A549 (cell line): ENCODE data around the gene SEMA5B. TPM values are rescaled to one million over a fixed set of nuclear protein-coding genes. Genes with fewer than 3 reads are reported as not detected.

Experiments
- ATAC-seq, 2 experiments: fragments of 200-7000 bp in 1 of 2; fragments of >200 bp in 1 of 2; cut with Nextera tagmentation in 1 of 2; cut with Tn5 transposase in 1 of 2; 3 replicates each; pipeline versions ENCODE4 v1.8.0 to v1.9.1; 2018 to 2020; ENCODE audit warnings: mild to moderate bottlenecking in 1 of 2, moderate library complexity in 1 of 2
- CTCF ChIA-PET: fragments of 300-600 bp; sonication (Branson Sonifier 250); formaldehyde crosslinking; extraction: SDS; loops from one replicate; lab custom pipeline; 2021; ENCODE audit warnings: antibody characterized with exemption, inconsistent platforms; lab: Yijun Ruan, JAX
- POLR2A ChIA-PET: fragments of 350-600 bp; formaldehyde crosslinking; extraction: SDS; loops from one replicate; lab custom pipeline; 2021; ENCODE audit warnings: antibody characterized with exemption, inconsistent platforms; lab: Yijun Ruan, JAX
- DNase-seq, 2 experiments: peaks; one replicate each; pipeline versions ENCODE4 v3.0.0 to v3.0.0-alpha.2; 2011 to 2016; ENCODE audit warnings: low read depth in 1 of 2, low spot score in 1 of 2
- FAIRE-seq: peaks from 2 replicates; lab custom pipeline; 2011; peaks lifted over from hg19 to GRCh38; lab: Jason Lieb, UNC
- H3K27ac ChIP-seq, 2 experiments: fragments of >200 bp; sonication (Bioruptor Twin); formaldehyde crosslinking; 3 replicates each; pipeline ENCODE4 v1.5.1; 2016 to 2017
- H3K4me1 ChIP-seq: fragments of >200 bp; sonication (Bioruptor Twin); formaldehyde crosslinking; 3 replicates; pipeline ENCODE4 v1.6.1; 2016
- H3K4me2 ChIP-seq: fragments of >200 bp; sonication (Bioruptor Twin); formaldehyde crosslinking; 3 replicates; pipeline ENCODE4 v1.6.1; 2016
- H3K4me3 ChIP-seq: fragments of >200 bp; sonication (Bioruptor Twin); formaldehyde crosslinking; 3 replicates; pipeline ENCODE4 v1.5.1; 2016
- H3K9me3 ChIP-seq: fragments of >200 bp; sonication (Bioruptor Twin); formaldehyde crosslinking; 3 replicates; pipeline ENCODE4 v1.6.1; 2016
- ATOH8 ChIP-seq: fragments of 250-450 bp; sonication (Bioruptor Pico); IDR thresholded peaks from 2 replicates; pipeline ENCODE4 v1.5.0; 2020; ENCODE audit warnings: low read depth, mild to moderate bottlenecking, moderate library complexity
- CEBPB ChIP-seq, 2 experiments: fragments of >200 bp in 1 of 2; sonication (Bioruptor Twin) in 1 of 2; formaldehyde crosslinking in 1 of 2; IDR thresholded peaks; 2 replicates each; pipeline ENCODE4 v1.6.1; 2012 to 2016
- CTCF ChIP-seq: fragments of >200 bp; sonication (Bioruptor Twin); formaldehyde crosslinking; IDR thresholded peaks from 3 replicates; pipeline ENCODE4 v1.5.1; 2016
- E2F6 ChIP-seq: IDR thresholded peaks from 2 replicates; pipeline ENCODE4 v1.6.1; 2012; ENCODE audit warnings: low read depth, borderline replicate concordance
- EP300 ChIP-seq, 2 experiments: fragments of >200 bp; sonication (Bioruptor Twin); formaldehyde crosslinking; IDR thresholded peaks; 2 replicates in 1 of 2; 3 replicates in 1 of 2; pipeline ENCODE4 v1.6.1; 2016 to 2017
- FOXS1 ChIP-seq: fragments of 250-450 bp; sonication (Bioruptor Pico); IDR thresholded peaks from 2 replicates; pipeline ENCODE4 v1.5.0; 2020; ENCODE audit warnings: mild to moderate bottlenecking, moderate library complexity
- HEYL ChIP-seq: fragments of 250-450 bp; sonication (Bioruptor Pico); IDR thresholded peaks from 2 replicates; pipeline ENCODE4 v1.8.0; 2021; ENCODE audit warnings: mild to moderate bottlenecking, moderate library complexity
- HOXA7 ChIP-seq: fragments of 250-450 bp; sonication (Bioruptor Pico); IDR thresholded peaks from 2 replicates; pipeline ENCODE4 v1.5.0; 2020; ENCODE audit warnings: mild to moderate bottlenecking, moderate library complexity
- JUNB ChIP-seq: fragments of >200 bp; sonication (Bioruptor Twin); formaldehyde crosslinking; IDR thresholded peaks from 2 replicates; pipeline ENCODE4 v1.6.1; 2016
- KDM5A ChIP-seq: fragments of 200-600 bp; sonication (generic); IDR thresholded peaks from 2 replicates; pipeline ENCODE4 v1.6.1; 2016; ENCODE audit warnings: antibody characterized with exemption, mild to moderate bottlenecking
- MAX ChIP-seq: IDR thresholded peaks from 2 replicates; pipeline ENCODE4 v1.6.1; 2012
- MAZ ChIP-seq: fragments of 150-350 bp; IDR thresholded peaks from 2 replicates; pipeline ENCODE4 v1.6.1; 2014; ENCODE audit warnings: antibody characterized with exemption, low read depth, low read length, borderline replicate concordance
- MYC ChIP-seq: IDR thresholded peaks from 2 replicates; pipeline ENCODE4 v1.6.1; 2012; ENCODE audit warnings: mild to moderate bottlenecking, inconsistent platforms, low read length, improper control_type of control experiment, borderline replicate concordance
- NR3C1 ChIP-seq: fragments of >200 bp; sonication (Bioruptor Twin); formaldehyde crosslinking; IDR thresholded peaks from 3 replicates; pipeline ENCODE4 v1.6.1; 2017
- PHF8 ChIP-seq: fragments of 200-600 bp; sonication (generic); IDR thresholded peaks from 2 replicates; pipeline ENCODE4 v1.6.1; 2016; ENCODE audit warnings: low read depth, mild to moderate bottlenecking, antibody characterized with exemption, moderate library complexity, borderline replicate concordance
- POLR2AphosphoS2 ChIP-seq: conservative IDR thresholded peaks from 2 replicates; pipeline ENCODE4 v1.6.1; 2012; ENCODE audit warnings: low read length, improper control_type of control experiment, inconsistent platforms
- REST ChIP-seq: fragments of 200-600 bp; sonication (generic); IDR thresholded peaks from 2 replicates; pipeline ENCODE4 v1.6.1; 2016; ENCODE audit warnings: antibody characterized with exemption, mild to moderate bottlenecking, moderate library complexity
- SREBF2 ChIP-seq: fragments of 450-650 bp; IDR thresholded peaks from 2 replicates; pipeline ENCODE4 v1.6.1; 2014; ENCODE audit warnings: mild to moderate bottlenecking, moderate library complexity
- ZFP36 ChIP-seq: fragments of 450-650 bp; IDR thresholded peaks from 2 replicates; pipeline ENCODE4 v1.6.1; 2014; ENCODE audit warnings: borderline replicate concordance; ENCODE audit not compliant: partially characterized antibody
- WGBS: methylation state at CpG from one replicate; pipeline ENCODE4 v1.1.6; 2017; ENCODE audit errors: missing lambda C conversion rate; 5-methylcytosine and 5-hydroxymethylcytosine counted together
- polyA plus RNA-seq, 4 experiments: library from polyadenylated mRNA; depleted of rRNA in 3 of 4; stranded (reverse); fragments of >200 nt; fragmentation: RNase III in 1 of 4; extraction: RNeasy Plus Mini Kit Qiagen cat#74134 plus additional on column Dnase treatment in 1 of 4; gene quantifications; 2 replicates in 3 of 4; 3 replicates in 1 of 4; pipeline ENCODE4 v1.2.3, GENCODE V29; 2011 to 2017

Gene SEMA5B
- polyA plus RNA-seq, 2 of the 4 experiments (the other 2 are of a cell fraction) = 0.03 TPM; not detected in 1

- ATAC-seq (no peak), FAIRE-seq (no peak)
- H3K4me2 ChIP-seq = no peak overlapping the region
- H3K4me1 ChIP-seq = no peaks in the 10 kb centered on the region
- no peaks in the 10 kb centered on the region for H3K9me3 ChIP-seq
- POLR2A ChIA-PET = no interaction called here
- WGBS = 37% methylated on average over 5 of the region's 5 CpGs
- CTCF ChIA-PET = interaction anchor here (3.8 kb wide), 1 partner anchor 9 kb away, joined by 21 read pairs; the partner anchor contains the start of gene SEMA5B
- TF ChIP-seq ATOH8 (CRISPR knock-in tag) (no peak), MYC (no peak), FOXS1 (no peak), PHF8 (no peak), E2F6 (no peak), SREBF2 (no peak), EP300 (IDR thresholded peaks at IDR 0.05) (no peak), NR3C1 (no peak), MAZ (no peak), HOXA7 (no peak), POLR2AphosphoS2 (no peak), MAX (no peak), HEYL (CRISPR knock-in tag) (no peak), CTCF (no peak), REST (no peak), JUNB (no peak), ZFP36 (no peak)
- TF ChIP-seq, all 56 proteins: peak for 0
- Histone ChIP-seq H3K27ac (no peak overlapping the region), H3K4me3 (no peak overlapping the region)
- DNase-seq = no peak
Measured at GRCh38 chr3:123037015-123037375, 9.4 kb upstream of the SEMA5B start.

GRCh38 chr3:123036352-123037014 is 8.9 kb upstream of the SEMA5B start:
- Histone ChIP-seq H3K27ac (no peak overlapping the region), H3K4me1 (no peaks in the 10 kb centered on the region), H3K9me3 (no peaks in the 10 kb centered on the region), H3K4me3 (no peak overlapping the region), H3K4me2 (no peak overlapping the region)
- peak in 1 of 2 experiments; percentile 74; a peak in 2 of 4 replicates for TF ChIP-seq CEBPB (IDR thresholded peaks at IDR 0.05)
- TF ChIP-seq KDM5A = no peak
- 42% methylated on average over 8 of the region's 8 CpGs for whole genome bisulfite sequencing
- ATAC-seq (peak; percentile 42 to 62; a peak in 5 of 6 replicates), DNase-seq (no peak), FAIRE-seq (no peak)
- CTCF ChIA-PET = interaction anchor here (3.8 kb wide), 1 partner anchor 8 kb away, joined by 21 read pairs; the partner anchor contains the start of gene SEMA5B
- POLR2A ChIA-PET = no interaction called here
